ENCODE data around the gene COL26A1. TPM values are rescaled to one million over a fixed set of nuclear protein-coding genes. Genes with fewer than 3 reads are reported as not detected.

Gene COL26A1
- polyA plus RNA-seq, 1 donor from 2014 or later = 36.6 TPM

GRCh38 chr7:101377189-101377736 lies 14.6 kb downstream of the COL26A1 start:
- H3K36me3 ChIP-seq (ENCODE audit: insufficient read depth, low read length) = no peaks in the 10 kb centered on the region
- TF ChIP-seq SMC3 (conservative IDR thresholded peaks at IDR 0.05; ENCODE audit: poor library complexity) (no peak), EP300 (conservative IDR thresholded peaks at IDR 0.05; ENCODE audit: poor library complexity, severe bottlenecking) (no peak), POLR2AphosphoS5 (IDR thresholded peaks at IDR 0.05) (no peak), REST (IDR thresholded peaks at IDR 0.05; ENCODE audit: borderline replicate concordance) (no peak), CTCF (IDR thresholded peaks at IDR 0.05; ENCODE audit: poor library complexity, severe bottlenecking) (no peak), EZH2 (IDR thresholded peaks at IDR 0.05; ENCODE audit: borderline replicate concordance, insufficient read depth, low read length, poor library complexity, severe bottlenecking) (no peak), RAD21 (conservative IDR thresholded peaks at IDR 0.05) (no peak), MXI1 (conservative IDR thresholded peaks at IDR 0.05; ENCODE audit: poor library complexity, severe bottlenecking) (no peak), TAF1 (IDR thresholded peaks at IDR 0.05; ENCODE audit: low read depth) (no peak)
- H3K27ac ChIP-seq (ENCODE audit: low read length) = no peak overlapping the region
- H3F3A ChIP-seq (ENCODE audit: insufficient read depth, low read length, poor library complexity, severe bottlenecking) = no peaks in the 10 kb centered on the region
- H3K9me3 ChIP-seq (ENCODE audit: low read length) = no peaks in the 10 kb centered on the region
- H3K9me2 ChIP-seq (ENCODE audit: insufficient read depth, low read length) = no peaks in the 10 kb centered on the region
- no peaks in the 10 kb centered on the region for H3K79me2 ChIP-seq (replicated peaks; ENCODE audit: insufficient read depth, low read length)
- no peak overlapping the region for H2AFZ ChIP-seq (ENCODE audit: low read depth, low read length)
- no peaks in the 10 kb centered on the region for H4K20me1 ChIP-seq (ENCODE audit: insufficient read depth)
- no peak overlapping the region for H3K4me2 ChIP-seq (ENCODE audit: low read length)
- no peak overlapping the region for H3K9ac ChIP-seq (ENCODE audit: low read length)
- no peak overlapping the region for H3K4me3 ChIP-seq (ENCODE audit: low read length)
- no peaks in the 10 kb centered on the region for H3K27me3 ChIP-seq (ENCODE audit: insufficient read depth, low read depth, low read length)

- no peak overlapping the region for H3K9ac ChIP-seq (ENCODE audit: low read length)
- TF ChIP-seq REST (IDR thresholded peaks at IDR 0.05; ENCODE audit: borderline replicate concordance) = no peak
- no peak for TF ChIP-seq TAF1 (IDR thresholded peaks at IDR 0.05; ENCODE audit: low read depth)
- no peak for TF ChIP-seq POLR2AphosphoS5 (IDR thresholded peaks at IDR 0.05)
- no peak for TF ChIP-seq SMC3 (conservative IDR thresholded peaks at IDR 0.05; ENCODE audit: poor library complexity)
- TF ChIP-seq RAD21 (conservative IDR thresholded peaks at IDR 0.05) = no peak
- TF ChIP-seq EZH2 (IDR thresholded peaks at IDR 0.05; ENCODE audit: borderline replicate concordance, insufficient read depth, low read length, poor library complexity, severe bottlenecking) = no peak
- no peaks in the 10 kb centered on the region for H3K79me2 ChIP-seq (replicated peaks; ENCODE audit: insufficient read depth, low read length)
- H4K20me1 ChIP-seq (ENCODE audit: insufficient read depth) = no peaks in the 10 kb centered on the region
- H2AFZ ChIP-seq (ENCODE audit: low read depth, low read length) = no peak overlapping the region
- no peak overlapping the region for H3K27ac ChIP-seq (ENCODE audit: low read length)
- H3K9me3 ChIP-seq (ENCODE audit: low read length) = no peaks in the 10 kb centered on the region
- no peaks in the 10 kb centered on the region for H3K9me2 ChIP-seq (ENCODE audit: insufficient read depth, low read length)
- no peaks in the 10 kb centered on the region for H3K27me3 ChIP-seq (ENCODE audit: insufficient read depth, low read depth, low read length)
- no peaks in the 10 kb centered on the region for H3K36me3 ChIP-seq (ENCODE audit: insufficient read depth, low read length)
- H3K4me3 ChIP-seq (ENCODE audit: low read length) = no peak overlapping the region
- H3F3A ChIP-seq (ENCODE audit: insufficient read depth, low read length, poor library complexity, severe bottlenecking) = no peaks in the 10 kb centered on the region
- no peak overlapping the region for H3K4me2 ChIP-seq (ENCODE audit: low read length)
These were observed 16.1 kb downstream of the COL26A1 start for GRCh38 chr7:101378751-101379174.

Measured in neural cell (in vitro differentiated cells).